Suprapubic skin (tissue), 4 donors: ENCODE measurements around the gene PNPLA3. TPM values are rescaled to one million over a fixed set of nuclear protein-coding genes. Genes with fewer than 3 reads are reported as not detected.

Source experiments
- DNase-seq, 2 donors: peaks; one replicate each; pipeline ENCODE4 v3.0.0-alpha.2; 2019; ENCODE audit warnings: low spot score in 2 of 2
- H3K27ac ChIP-seq: fragments of 200-600 bp; sonication (generic); one replicate; pipeline ENCODE4 v1.5.1; 2019
- H3K27me3 ChIP-seq: fragments of 200-600 bp; sonication (generic); one replicate; pipeline ENCODE4 v1.5.1; 2019
- H3K36me3 ChIP-seq: fragments of 200-600 bp; sonication (generic); one replicate; pipeline ENCODE4 v1.5.1; 2019
- H3K4me1 ChIP-seq: fragments of 200-600 bp; sonication (generic); one replicate; pipeline ENCODE4 v1.5.1; 2019
- H3K4me3 ChIP-seq: fragments of 200-600 bp; sonication (generic); one replicate; pipeline ENCODE4 v1.5.1; 2019; ENCODE audit warnings: mild to moderate bottlenecking
- H3K9me3 ChIP-seq: fragments of 200-600 bp; sonication (generic); one replicate; pipeline ENCODE4 v1.5.1; 2019
- CTCF ChIP-seq, 2 donors: fragments of 200-600 bp in 1 of 2; fragments of 450-650 bp in 1 of 2; sonication (generic) in 1 of 2; IDR thresholded peaks; one replicate each; pipeline ENCODE4 v1.5.1; 2016 to 2019; ENCODE audit warnings: antibody characterized with exemption in 2 of 2, mild to moderate bottlenecking in 1 of 2, moderate library complexity in 1 of 2
- EP300 ChIP-seq: sonication (generic); formaldehyde crosslinking; IDR thresholded peaks from one replicate; pipeline ENCODE4 v1.6.1; 2017; ENCODE audit warnings: antibody characterized with exemption
- POLR2A ChIP-seq, 2 donors: fragments of 450-650 bp; IDR thresholded peaks; one replicate each; pipeline ENCODE4 v1.6.1; 2017; ENCODE audit warnings: antibody characterized with exemption in 2 of 2, mild to moderate bottlenecking in 2 of 2, moderate library complexity in 2 of 2
- POLR2AphosphoS5 ChIP-seq, 3 donors: sonication (generic); formaldehyde crosslinking; IDR thresholded peaks; one replicate each; pipeline ENCODE4 v1.6.1; 2017; ENCODE audit warnings: antibody characterized with exemption in 3 of 3
- WGBS: methylation state at CpG from one replicate; pipeline ENCODE4 v1.1.5; 2018; 5-methylcytosine and 5-hydroxymethylcytosine counted together
- total RNA-seq, 4 donors: library from RNA; depleted of rRNA; stranded (reverse); fragments of >200 nt; gene quantifications; one replicate each; pipeline ENCODE4 v1.1.0, GENCODE V29; 2016

Gene PNPLA3
- 10 to 100 TPM in 3 of 4 donors, 1 to 10 TPM in 1; 7.0 to 23.7 (median 11.6) TPM for total RNA-seq

GRCh38 chr22:43923631-43924464 lies at the start of gene PNPLA3:
TSS of gene PNPLA3 (plus strand) at chr22:43923805. CDS start at chr22:43923912, 107 bp downstream.
- no CpG with 5 or more reads among the region's 100 CpGs for WGBS
- Histone ChIP-seq H3K36me3 (no peaks in the 10 kb centered on the region), H3K4me1 (peaks cover 44% of the 10 kb centered on the region), H3K27me3 (peaks cover 13% of the 10 kb centered on the region), H3K9me3 (no peaks in the 10 kb centered on the region), H3K27ac (peak within 1 kb of the TSS; percentile 21), H3K4me3 (peak within 1 kb of the TSS; percentile 61)
- TF ChIP-seq EP300 (no peak), POLR2A (IDR thresholded peaks at IDR 0.05) (no peak), POLR2AphosphoS5 (IDR thresholded peaks at IDR 0.05) (no peak), CTCF (IDR thresholded peaks at IDR 0.05) (no peak)
- DNase-seq = peak; percentile 92 to 93

- Histone ChIP-seq H3K27ac (no peak overlapping the region), H3K36me3 (no peaks in the 10 kb centered on the region), H3K4me1 (no peaks in the 10 kb centered on the region), H3K27me3 (peaks cover 67% of the 10 kb centered on the region), H3K4me3 (no peak overlapping the region), H3K9me3 (no peaks in the 10 kb centered on the region)
- TF ChIP-seq CTCF (IDR thresholded peaks at IDR 0.05) (no peak), POLR2AphosphoS5 (IDR thresholded peaks at IDR 0.05) (no peak), EP300 (no peak), POLR2A (IDR thresholded peaks at IDR 0.05) (no peak)
- 80% methylated on average over 4 of the region's 5 CpGs for WGBS
- peak in 1 of 2 donors; percentile 18 for DNase-seq
Measured at GRCh38 chr22:43876866-43877509, 46.6 kb upstream of the PNPLA3 start.

- Histone ChIP-seq H3K36me3 (no peaks in the 10 kb centered on the region), H3K27me3 (peaks cover 74% of the 10 kb centered on the region), H3K4me3 (no peak overlapping the region), H3K27ac (no peak overlapping the region), H3K4me1 (no peaks in the 10 kb centered on the region), H3K9me3 (no peaks in the 10 kb centered on the region)
- TF ChIP-seq POLR2A (IDR thresholded peaks at IDR 0.05) (no peak), CTCF (IDR thresholded peaks at IDR 0.05) (no peak), POLR2AphosphoS5 (IDR thresholded peaks at IDR 0.05) (no peak), EP300 (no peak)
- 36% methylated on average over 12 of the region's 12 CpGs for WGBS
- peak in 1 of 2 donors; percentile 26 for DNase-seq
Measured at GRCh38 chr22:43878079-43878795, 45.4 kb upstream of the PNPLA3 start.

GRCh38 chr22:43878831-43879550 lies 44.6 kb upstream of the PNPLA3 start:
- no peaks in the 10 kb centered on the region for H3K4me1 ChIP-seq
- 59% methylated on average over 12 of the region's 12 CpGs for WGBS
- H3K36me3 ChIP-seq = no peaks in the 10 kb centered on the region
- H3K27ac ChIP-seq = no peak overlapping the region
- H3K27me3 ChIP-seq = peaks cover 76% of the 10 kb centered on the region
- H3K9me3 ChIP-seq = no peaks in the 10 kb centered on the region
- no peak for TF ChIP-seq EP300
- no peak for TF ChIP-seq CTCF (IDR thresholded peaks at IDR 0.05)
- no peak for TF ChIP-seq POLR2AphosphoS5 (IDR thresholded peaks at IDR 0.05)
- TF ChIP-seq POLR2A (IDR thresholded peaks at IDR 0.05) = no peak
- peak in 1 of 2 donors; percentile 50 for DNase-seq
- H3K4me3 ChIP-seq = no peak overlapping the region
